Thymus (tissue), 11 donors: ENCODE measurements around the gene SLC25A25. TPM values are rescaled to one million over a fixed set of nuclear protein-coding genes. Genes with fewer than 3 reads are reported as not detected.

Source experiments
- DNase-seq, 9 donors: peaks; one replicate each; pipeline ENCODE4 v3.0.0-alpha.2; 2013; ENCODE audit warnings: low spot score in 9 of 9, low read depth in 6 of 9, missing footprints in 1 of 9
- H3K27ac ChIP-seq, 2 donors: one replicate each; pipeline ENCODE4 v1.5.1; 2013; ENCODE audit warnings: control low read depth in 1 of 2, low read depth in 1 of 2, low read length in 1 of 2, mild to moderate bottlenecking in 1 of 2, moderate library complexity in 1 of 2
- H3K27me3 ChIP-seq, 2 donors: one replicate each; pipeline ENCODE4 v1.5.1; 2013; ENCODE audit warnings: low read length in 1 of 2; ENCODE audit not compliant: control insufficient read depth in 2 of 2, insufficient read depth in 1 of 2
- H3K36me3 ChIP-seq, 2 donors: one replicate each; pipeline ENCODE4 v1.5.1; 2013; ENCODE audit warnings: low read length in 1 of 2, mild to moderate bottlenecking in 1 of 2, moderate library complexity in 1 of 2; ENCODE audit not compliant: control insufficient read depth in 2 of 2, insufficient read depth in 2 of 2
- H3K4me1 ChIP-seq, 2 donors: one replicate each; pipeline ENCODE4 v1.5.1; 2013; ENCODE audit warnings: low read length in 2 of 2; ENCODE audit not compliant: control insufficient read depth in 2 of 2, insufficient read depth in 2 of 2
- H3K4me3 ChIP-seq, 2 donors: one replicate each; pipeline ENCODE4 v1.5.1; 2013; ENCODE audit warnings: low read length in 2 of 2, control low read depth in 1 of 2, mild to moderate bottlenecking in 1 of 2
- H3K9me3 ChIP-seq, 2 donors: one replicate each; pipeline ENCODE4 v1.5.1; 2013; ENCODE audit warnings: low read length in 1 of 2, mild to moderate bottlenecking in 1 of 2; ENCODE audit not compliant: control insufficient read depth in 2 of 2, insufficient read depth in 1 of 2
- WGBS: extraction: QIAGEN DNeasy Blood & Tissue Kit; methylation state at CpG from one replicate; pipeline ENCODE4 v1.1.7; 2013; 5-methylcytosine and 5-hydroxymethylcytosine counted together
- polyA plus RNA-seq: library from polyadenylated mRNA; stranded (reverse); fragments of 200-250 nt; gene quantifications from one replicate; pipeline ENCODE4 v1.2.3, GENCODE V29; 2013
- total RNA-seq: library from RNA; stranded (reverse); fragments of 120-200 nt; gene quantifications from one replicate; pipeline ENCODE4 v1.2.4, GENCODE V29; 2013
- donor health status: healthy.

The SLC25A25 gene
- total and polyA plus RNA-seq, 2 donors, result 12.3 to 13.4 TPM

DNA sequence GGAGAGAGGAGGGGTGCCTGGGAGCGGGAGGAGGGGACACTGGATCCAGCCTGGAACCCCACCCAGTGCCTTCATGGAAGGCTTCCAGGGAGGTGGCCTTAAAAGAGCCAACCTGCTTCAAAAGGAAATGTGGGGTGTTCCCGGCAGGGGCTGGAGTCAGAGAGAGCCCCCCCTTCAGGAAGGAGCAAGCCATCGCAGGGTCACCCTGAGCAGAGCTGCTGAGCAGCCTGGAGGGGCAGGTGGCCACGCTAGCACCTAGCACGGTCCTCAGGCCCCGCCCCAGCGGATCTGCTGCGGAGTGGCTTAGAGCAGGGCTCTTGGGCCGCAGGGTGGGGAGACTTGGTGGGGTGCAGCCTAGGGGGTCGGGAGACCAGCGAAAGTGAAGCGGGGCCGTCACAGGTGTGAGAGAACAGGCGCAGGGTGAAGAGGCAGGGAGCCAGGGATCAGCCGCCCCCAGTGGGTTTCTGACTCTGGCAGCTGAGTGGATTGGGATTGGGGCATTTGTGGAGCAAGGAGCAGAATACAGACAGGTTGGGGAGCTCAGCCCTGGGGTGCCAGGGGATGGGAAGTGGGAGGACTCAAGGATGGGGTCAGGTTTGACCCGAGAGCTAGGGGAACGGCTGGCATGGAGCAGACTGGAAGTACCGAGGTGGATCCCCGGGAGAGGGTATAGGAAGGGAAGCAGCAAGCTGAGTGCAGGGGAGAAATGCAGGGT is 82.7 kb downstream of the SLC25A25 start:
- no peaks in the 10 kb centered on the region for H3K9me3 ChIP-seq
- no peak for DNase-seq
- no peak overlapping the region for H3K27ac ChIP-seq
- H3K36me3 ChIP-seq, result no peaks in the 10 kb centered on the region
- 88% methylated on average over 19 of the region's 19 CpGs for WGBS
- no peak overlapping the region for H3K4me3 ChIP-seq
- H3K27me3 ChIP-seq, result no peaks in the 10 kb centered on the region
- peaks cover 0 to 3% of the 10 kb centered on the region in 2 donors for H3K4me1 ChIP-seq

DNA sequence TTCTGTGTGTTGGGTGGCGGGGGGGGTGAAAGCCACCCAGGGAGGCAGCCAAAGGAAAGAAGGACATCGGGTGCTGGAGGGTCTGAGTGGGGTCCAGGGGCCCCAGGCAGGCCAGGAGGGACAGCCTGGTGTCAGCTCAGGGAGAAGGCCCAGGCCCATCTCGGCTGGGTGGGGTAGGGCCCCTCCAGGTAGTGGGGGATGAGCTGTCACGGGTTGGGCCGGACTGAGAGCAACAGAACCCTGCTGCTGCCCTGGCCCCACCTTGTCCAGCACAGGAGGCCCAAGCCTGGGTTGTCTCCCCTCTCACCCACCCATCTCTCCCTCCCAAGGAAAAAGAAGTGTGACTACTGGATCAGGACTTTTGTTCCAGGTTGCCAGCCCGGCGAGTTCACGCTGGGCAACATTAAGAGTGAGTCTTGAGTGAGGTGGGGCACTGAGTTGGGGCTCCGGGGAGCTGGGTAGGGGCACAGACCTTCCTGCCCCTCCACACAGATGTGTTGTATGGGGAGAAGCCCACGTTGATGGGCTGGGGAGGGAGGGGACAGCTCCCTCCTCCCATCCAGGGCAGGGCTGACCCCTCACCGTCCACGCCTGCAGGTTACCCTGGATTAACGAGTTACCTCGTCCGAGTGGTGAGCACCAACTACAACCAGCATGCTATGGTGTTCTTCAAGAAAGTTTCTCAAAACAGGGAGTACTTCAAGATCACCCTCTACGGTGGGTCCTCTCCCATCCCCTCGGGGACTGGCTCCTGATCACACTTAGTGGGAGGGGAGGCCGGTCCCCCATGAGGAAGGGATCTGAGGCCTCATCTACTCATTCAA is 83.5 kb downstream of the SLC25A25 start:
- Histone ChIP-seq H3K36me3 (no peaks in the 10 kb centered on the region), H3K4me3 (no peak overlapping the region), H3K9me3 (no peaks in the 10 kb centered on the region), H3K27me3 (no peaks in the 10 kb centered on the region), H3K4me1 (peaks cover 0 to 3% of the 10 kb centered on the region in 2 donors), H3K27ac (no peak overlapping the region)
- DNase-seq, result no peak
- 95% methylated on average over 18 of the region's 18 CpGs for WGBS

DNA sequence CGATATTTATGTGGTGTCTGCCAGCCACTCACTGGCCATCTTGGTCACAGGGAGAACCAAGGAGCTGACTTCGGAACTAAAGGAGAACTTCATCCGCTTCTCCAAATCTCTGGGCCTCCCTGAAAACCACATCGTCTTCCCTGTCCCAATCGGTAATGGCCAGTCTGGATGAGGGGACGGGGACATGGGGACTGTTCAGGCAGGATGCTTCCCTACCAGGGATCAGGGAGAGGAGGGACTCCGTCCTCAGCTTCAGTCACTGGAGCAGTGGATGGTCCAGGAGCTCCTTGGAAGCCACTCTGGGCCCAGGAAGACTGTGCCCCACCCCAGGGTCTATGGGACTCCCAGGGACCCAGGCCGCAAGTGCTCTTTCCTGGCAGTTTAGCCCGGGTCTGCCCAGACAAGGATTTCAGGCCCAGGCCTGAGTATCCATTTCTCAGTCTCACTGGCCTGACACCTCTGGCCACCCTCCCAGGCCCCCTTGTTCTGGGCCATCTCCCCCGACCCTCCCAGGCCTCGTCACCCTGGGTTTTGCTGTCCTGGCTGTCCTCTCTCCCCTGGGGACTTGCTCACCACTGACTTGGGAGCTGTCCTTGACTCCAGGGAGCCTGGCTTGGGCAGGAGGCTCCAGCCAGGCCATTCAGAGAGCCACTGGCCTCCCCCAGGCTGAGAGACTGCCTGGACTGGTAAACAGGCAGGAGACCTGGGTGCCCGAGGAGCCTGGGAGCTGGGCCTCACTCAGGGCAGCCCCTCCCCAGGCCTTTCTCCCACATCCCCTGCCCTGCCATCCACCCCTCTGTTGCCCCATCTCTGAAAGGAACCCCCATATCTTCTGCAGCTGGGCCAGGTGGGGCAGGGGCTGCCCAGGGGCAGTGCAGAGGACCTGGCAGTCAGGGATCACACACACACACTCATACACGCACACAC is 84.4 kb downstream of the SLC25A25 start:
- Histone ChIP-seq H3K9me3 (no peaks in the 10 kb centered on the region), H3K4me3 (no peak overlapping the region), H3K36me3 (no peaks in the 10 kb centered on the region), H3K27ac (no peak overlapping the region), H3K4me1 (peaks cover 0 to 3% of the 10 kb centered on the region in 2 donors), H3K27me3 (no peaks in the 10 kb centered on the region)
- DNase-seq, result no peak
- 97% methylated on average over 13 of the region's 13 CpGs for WGBS

DNA sequence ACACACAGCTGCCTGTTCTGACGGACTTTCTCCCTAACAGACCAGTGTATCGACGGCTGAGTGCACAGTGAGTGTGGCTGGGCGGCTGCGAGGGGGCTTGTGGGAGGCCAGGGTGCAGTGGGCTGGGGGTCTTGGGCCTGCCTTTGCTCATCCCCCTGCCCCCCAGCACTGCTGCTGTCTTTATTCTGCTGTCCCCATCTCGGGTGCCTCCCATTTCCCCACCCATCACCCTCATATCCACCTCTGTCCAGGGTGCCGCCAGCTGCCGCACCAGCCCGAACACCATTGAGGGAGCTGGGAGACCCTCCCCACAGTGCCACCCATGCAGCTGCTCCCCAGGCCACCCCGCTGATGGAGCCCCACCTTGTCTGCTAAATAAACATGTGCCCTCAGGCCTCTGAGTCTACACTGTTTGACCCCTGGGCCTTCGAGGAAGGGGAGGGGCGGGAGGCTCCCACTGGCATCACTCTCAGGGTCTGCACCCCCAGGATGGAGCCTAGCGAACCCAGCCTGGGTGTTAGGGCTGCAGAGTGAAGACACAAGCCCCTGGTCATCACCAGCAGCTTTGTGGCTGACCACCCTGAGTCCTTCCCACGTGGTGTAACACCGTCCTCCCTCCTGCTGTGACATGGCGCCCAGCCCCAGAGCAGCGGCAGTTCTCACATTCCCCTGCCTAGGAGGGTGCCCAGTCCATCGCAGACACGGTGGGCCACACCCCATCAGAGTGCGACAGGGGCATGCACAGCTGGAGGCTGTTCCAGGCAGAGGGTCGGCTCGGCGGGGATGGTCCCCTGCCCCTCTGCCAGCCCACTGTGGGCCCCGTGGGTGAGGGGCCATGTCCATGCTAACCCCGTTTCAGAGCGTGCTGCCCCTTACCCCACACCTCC is 85.3 kb downstream of the SLC25A25 start:
- H3K4me3 ChIP-seq, result no peak overlapping the region
- no peaks in the 10 kb centered on the region for H3K27me3 ChIP-seq
- 95% methylated on average over 26 of the region's 26 CpGs for WGBS
- H3K36me3 ChIP-seq, result no peaks in the 10 kb centered on the region
- DNase-seq, result no peak
- no peak overlapping the region for H3K27ac ChIP-seq
- H3K9me3 ChIP-seq, result no peaks in the 10 kb centered on the region
- H3K4me1 ChIP-seq, result peaks cover 0 to 3% of the 10 kb centered on the region in 2 donors

DNA sequence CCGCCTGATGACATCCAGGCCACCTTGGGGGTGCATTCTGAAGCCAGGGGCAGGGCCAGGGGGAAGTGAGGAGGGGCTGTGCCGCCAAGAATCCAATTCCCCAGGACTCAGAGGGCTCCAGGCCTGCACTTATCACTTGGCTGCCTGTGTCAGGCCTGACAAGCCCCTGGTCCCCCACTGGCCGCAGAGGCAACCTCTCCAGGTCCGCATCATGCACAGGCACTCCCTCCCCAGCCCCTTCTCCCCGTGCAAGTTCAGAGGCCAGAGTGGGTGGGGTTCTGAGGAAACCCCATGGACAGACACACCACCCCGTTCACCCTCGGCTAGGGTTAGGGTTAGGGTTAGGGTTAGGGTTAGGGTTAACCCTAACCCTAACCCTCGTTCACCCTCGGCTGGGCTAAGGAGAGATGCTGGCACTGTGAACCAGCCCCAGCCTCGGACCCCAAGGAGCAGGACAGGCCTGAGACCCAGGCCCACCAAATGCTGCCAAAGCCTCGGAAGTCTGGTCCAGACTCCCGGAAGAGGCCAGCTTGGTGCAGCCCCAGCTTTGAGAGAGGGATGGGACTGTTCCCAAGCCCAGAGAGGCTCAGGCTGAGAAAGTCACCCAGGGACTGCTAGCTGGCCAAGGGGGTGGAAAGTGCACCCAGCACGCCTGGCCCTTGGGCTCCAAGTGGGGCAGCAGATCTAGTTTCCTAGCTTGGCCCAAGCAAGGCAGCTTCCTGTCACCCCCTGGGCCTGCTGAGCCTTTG is 86.1 kb downstream of the SLC25A25 start:
- H3K27ac ChIP-seq, result no peak overlapping the region
- no peak for DNase-seq

DNA sequence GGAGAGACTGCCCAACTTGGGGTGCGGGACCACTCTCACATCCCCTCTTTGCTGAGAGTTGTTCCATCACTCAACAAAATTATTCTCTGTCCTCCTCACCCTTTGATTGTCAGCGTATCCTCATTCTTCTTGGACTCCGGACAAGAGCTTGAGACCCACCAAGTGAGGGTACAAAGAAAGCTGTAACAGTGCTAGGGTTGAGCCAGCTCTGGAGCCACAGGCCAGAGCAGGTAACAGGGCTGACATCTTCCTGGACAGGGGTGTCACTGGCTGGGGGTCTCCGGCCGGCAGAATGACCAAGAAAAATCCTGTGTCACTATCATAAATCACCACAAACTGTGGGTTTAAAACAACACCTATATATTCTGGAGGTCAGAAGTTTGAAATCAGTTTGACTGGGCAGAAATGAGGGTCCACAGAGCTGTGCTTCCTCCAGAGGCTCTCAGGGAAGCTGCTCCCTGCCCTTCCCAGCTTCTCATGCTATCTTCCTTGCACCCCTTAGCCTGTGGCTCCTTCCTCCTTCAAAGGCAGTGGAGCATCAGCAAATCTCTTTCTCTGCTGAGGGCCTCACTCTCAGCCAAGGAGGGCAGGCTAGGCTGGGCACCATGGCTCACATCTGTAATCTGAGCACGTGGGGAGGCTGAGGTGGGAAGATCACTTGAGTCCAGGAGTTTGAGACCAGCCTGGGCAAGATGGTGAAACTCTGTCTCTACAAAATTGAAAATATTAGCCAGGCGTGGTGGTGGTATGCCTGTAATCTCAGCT is 87.9 kb downstream of the SLC25A25 start:
- H3K4me1 ChIP-seq, result peaks cover 0 to 13% of the 10 kb centered on the region in 2 donors
- 94% methylated on average over 7 of the region's 7 CpGs for WGBS
- no peaks in the 10 kb centered on the region for H3K36me3 ChIP-seq
- no peak for DNase-seq
- H3K27me3 ChIP-seq, result no peaks in the 10 kb centered on the region
- no peak overlapping the region for H3K4me3 ChIP-seq
- no peaks in the 10 kb centered on the region for H3K9me3 ChIP-seq
- no peak overlapping the region for H3K27ac ChIP-seq

More for the DNA sequence above, 86.1 kb downstream of the SLC25A25 start:
- Histone ChIP-seq H3K36me3 (no peaks in the 10 kb centered on the region), H3K9me3 (no peaks in the 10 kb centered on the region), H3K4me1 (peaks cover 0 to under 1% of the 10 kb centered on the region in 2 donors), H3K27me3 (no peaks in the 10 kb centered on the region), H3K4me3 (no peak overlapping the region)
- whole genome bisulfite sequencing, result 97% methylated on average over 13 of the region's 13 CpGs
